Retinal pigment epithelial cell (primary cell): ENCODE measurements around the gene CENPU.
"Not testable (repeated sequence)": the region's sequence is repeated elsewhere in the genome, so short reads cannot be mapped to it uniquely, and the experiment has no call there.

Experiments
- DNase-seq: peaks from one replicate; pipeline ENCODE4 v3.0.0-alpha.2; 2010; ENCODE audit warnings: low read depth
- H3K4me3 ChIP-seq: 2 replicates; pipeline ENCODE4 v1.5.1; 2011; ENCODE audit warnings: mild to moderate bottlenecking, low read length, control low read depth, moderate library complexity
- CTCF ChIP-seq: conservative IDR thresholded peaks from 2 replicates; pipeline ENCODE4 v1.5.1; 2011; ENCODE audit warnings: low read depth, low read length, control low read depth, inconsistent platforms

CENPU gene

GRCh38 chr4:184744236-184744635 lies 10.3 kb upstream of the CENPU start:
- no peak for DNase-seq
- TF ChIP-seq CTCF = no peak
- H3K4me3 ChIP-seq = no peak overlapping the region

- no peak for DNase-seq
- no peak for TF ChIP-seq CTCF
Observed at GRCh38 chr4:184743650-184744049, 9.8 kb upstream of the CENPU start.

GRCh38 chr4:184741651-184742050 lies 7.8 kb upstream of the CENPU start:
- H3K4me3 ChIP-seq, DNase-seq: not testable (repeated sequence)

More at GRCh38 chr4:184743650-184744049, 9.8 kb upstream of the CENPU start:
- H3K4me3 ChIP-seq = no peak overlapping the region

- no peak for TF ChIP-seq CTCF
- H3K4me3 ChIP-seq = no peak overlapping the region
- DNase-seq = no peak
Observed at GRCh38 chr4:184740980-184741391, 7.1 kb upstream of the CENPU start.

- H3K4me3 ChIP-seq, DNase-seq: not testable (repeated sequence)
Observed at GRCh38 chr4:184739575-184739974, 5.7 kb upstream of the CENPU start.

- no peak for TF ChIP-seq CTCF
- DNase-seq = no peak
Observed at GRCh38 chr4:184734758-184735157, 862 bp upstream of the CENPU start.

GRCh38 chr4:184732126-184732525 lies 1.8 kb downstream of the CENPU start:
- no peak for DNase-seq
- H3K4me3 ChIP-seq = peak overlapping the region; percentile 94
- TF ChIP-seq CTCF = no peak

More at GRCh38 chr4:184734758-184735157, 862 bp upstream of the CENPU start:
- H3K4me3 ChIP-seq = peak overlapping the region; percentile 71

- TF ChIP-seq CTCF = no peak
- H3K4me3 ChIP-seq = no peak overlapping the region
- no peak for DNase-seq
Observed at GRCh38 chr4:184731056-184731455, 2.8 kb downstream of the CENPU start.
